ENCODE measurements around the gene KCTD10. TPM values are rescaled to one million over a fixed set of nuclear protein-coding genes. Genes with fewer than 3 reads are reported as not detected.

The KCTD10 gene
- total and polyA plus RNA-seq, 10 of the 15 experiments (the other 5 are each of a cell fraction or from before 2014, with no cell fraction given), result 5.6 to 52.0 (median 34.2) TPM

DNA sequence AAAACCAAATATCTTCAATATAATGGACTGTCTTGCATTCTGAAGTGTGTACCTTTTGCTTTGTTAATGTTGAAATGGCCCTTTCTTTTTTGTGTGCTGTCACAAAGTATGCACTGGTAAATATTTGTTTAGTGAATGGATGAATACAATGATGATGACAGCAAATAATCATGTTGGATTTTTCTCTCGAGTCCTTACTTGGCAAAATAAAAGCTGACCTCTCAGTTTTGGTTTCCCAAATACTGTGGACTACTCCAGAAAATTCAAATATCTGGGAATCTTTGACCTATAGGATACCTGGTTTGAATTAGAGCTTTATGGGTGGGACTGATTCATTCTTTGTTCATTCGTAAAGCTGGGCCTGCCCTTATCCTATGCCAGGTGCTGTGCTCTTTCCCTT lies 5.8 kb upstream of the KCTD10 start:
- DNase-seq (ENCODE audit: low read depth, low spot score) (no peak), ATAC-seq (no peak), FAIRE-seq (no peak)
- intact Hi-C loops (cut with micrococcal nuclease; ENCODE audit: unreplicated experiment), result no loop called here
- ChIA-PET CTCF (interaction anchor here (1.0 to 1.4 kb wide), 2 partner anchors 11 to 34 kb away, joined by 3 to 4 read pairs; no protein-coding TSS in a partner anchor), SMC1A (ENCODE audit: uncharacterized antibody, unreplicated experiment) (no interaction called here), POLR2A (interaction anchor here (1.3 kb wide), 1 partner anchor 10 kb away, joined by 3 read pairs; no protein-coding TSS in a partner anchor), RAD21 (ENCODE audit: unreplicated experiment) (no interaction called here)
- no TSS peak for BruUV-seq (replicated peaks)
- Histone ChIP-seq H3K4me1 (ENCODE audit: control insufficient read depth, insufficient read depth, low read length) (no peaks in the 10 kb centered on the region), H2AFZ (ENCODE audit: control insufficient read depth, low read depth, low read length) (no peak overlapping the region), H3K4me2 (ENCODE audit: control insufficient read depth, insufficient read depth) (no peak overlapping the region), H3K4me3 (no peak overlapping the region), H4K20me1 (ENCODE audit: control insufficient read depth, insufficient read depth) (no peaks in the 10 kb centered on the region), H3K79me2 (ENCODE audit: control insufficient read depth, insufficient read depth, low read length) (peaks cover 9% of the 10 kb centered on the region), H3K27me3 (replicated peaks in 1 of 2; ENCODE audit: control insufficient read depth in 2 of 2, insufficient read depth in 2 of 2, low read length in 1 of 2) (no peaks in the 10 kb centered on the region), H3K9ac (ENCODE audit: control insufficient read depth, insufficient read depth, low read length) (no peak overlapping the region), H3K27ac (ENCODE audit: control insufficient read depth, insufficient read depth) (no peak overlapping the region), H3K9me3 (replicated peaks; ENCODE audit: control insufficient read depth, insufficient read depth, low read length) (no peaks in the 10 kb centered on the region), H3K36me3 (ENCODE audit: control insufficient read depth in 2 of 2, insufficient read depth in 2 of 2, low read length in 1 of 2) (peaks cover 4 to 7% of the 10 kb centered on the region in 2 experiments)
- in situ Hi-C loops (cut with MboI), result no loop called here
- 95% methylated on average over 2 of the region's 2 CpGs for WGBS (ENCODE audit: insufficient coverage, insufficient replicate concordance, low lambda C conversion rate, missing lambda C conversion rate)
- TF ChIP-seq USF2 (IDR thresholded peaks at IDR 0.05; ENCODE audit: borderline replicate concordance, low read depth, low read length), result no peak
- TF ChIP-seq REST (IDR thresholded peaks at IDR 0.05; ENCODE audit: low read depth, low read length), result no peak
- no peak for TF ChIP-seq WRNIP1 (IDR thresholded peaks at IDR 0.05; ENCODE audit: borderline replicate concordance, low read depth, low read length)
- TF ChIP-seq, protein P1, sequence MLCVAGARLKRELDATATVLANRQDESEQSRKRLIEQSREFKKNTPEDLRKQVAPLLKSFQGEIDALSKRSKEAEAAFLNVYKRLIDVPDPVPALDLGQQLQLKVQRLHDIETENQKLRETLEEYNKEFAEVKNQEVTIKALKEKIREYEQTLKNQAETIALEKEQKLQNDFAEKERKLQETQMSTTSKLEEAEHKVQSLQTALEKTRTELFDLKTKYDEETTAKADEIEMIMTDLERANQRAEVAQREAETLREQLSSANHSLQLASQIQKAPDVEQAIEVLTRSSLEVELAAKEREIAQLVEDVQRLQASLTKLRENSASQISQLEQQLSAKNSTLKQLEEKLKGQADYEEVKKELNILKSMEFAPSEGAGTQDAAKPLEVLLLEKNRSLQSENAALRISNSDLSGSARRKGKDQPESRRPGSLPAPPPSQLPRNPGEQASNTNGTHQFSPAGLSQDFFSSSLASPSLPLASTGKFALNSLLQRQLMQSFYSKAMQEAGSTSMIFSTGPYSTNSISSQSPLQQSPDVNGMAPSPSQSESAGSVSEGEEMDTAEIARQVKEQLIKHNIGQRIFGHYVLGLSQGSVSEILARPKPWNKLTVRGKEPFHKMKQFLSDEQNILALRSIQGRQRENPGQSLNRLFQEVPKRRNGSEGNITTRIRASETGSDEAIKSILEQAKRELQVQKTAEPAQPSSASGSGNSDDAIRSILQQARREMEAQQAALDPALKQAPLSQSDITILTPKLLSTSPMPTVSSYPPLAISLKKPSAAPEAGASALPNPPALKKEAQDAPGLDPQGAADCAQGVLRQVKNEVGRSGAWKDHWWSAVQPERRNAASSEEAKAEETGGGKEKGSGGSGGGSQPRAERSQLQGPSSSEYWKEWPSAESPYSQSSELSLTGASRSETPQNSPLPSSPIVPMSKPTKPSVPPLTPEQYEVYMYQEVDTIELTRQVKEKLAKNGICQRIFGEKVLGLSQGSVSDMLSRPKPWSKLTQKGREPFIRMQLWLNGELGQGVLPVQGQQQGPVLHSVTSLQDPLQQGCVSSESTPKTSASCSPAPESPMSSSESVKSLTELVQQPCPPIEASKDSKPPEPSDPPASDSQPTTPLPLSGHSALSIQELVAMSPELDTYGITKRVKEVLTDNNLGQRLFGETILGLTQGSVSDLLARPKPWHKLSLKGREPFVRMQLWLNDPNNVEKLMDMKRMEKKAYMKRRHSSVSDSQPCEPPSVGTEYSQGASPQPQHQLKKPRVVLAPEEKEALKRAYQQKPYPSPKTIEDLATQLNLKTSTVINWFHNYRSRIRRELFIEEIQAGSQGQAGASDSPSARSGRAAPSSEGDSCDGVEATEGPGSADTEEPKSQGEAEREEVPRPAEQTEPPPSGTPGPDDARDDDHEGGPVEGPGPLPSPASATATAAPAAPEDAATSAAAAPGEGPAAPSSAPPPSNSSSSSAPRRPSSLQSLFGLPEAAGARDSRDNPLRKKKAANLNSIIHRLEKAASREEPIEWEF (IDR thresholded peaks at IDR 0.05; ENCODE audit: insufficient replicate concordance, low read depth, low read length), result no peak
- TF ChIP-seq, protein P2, sequence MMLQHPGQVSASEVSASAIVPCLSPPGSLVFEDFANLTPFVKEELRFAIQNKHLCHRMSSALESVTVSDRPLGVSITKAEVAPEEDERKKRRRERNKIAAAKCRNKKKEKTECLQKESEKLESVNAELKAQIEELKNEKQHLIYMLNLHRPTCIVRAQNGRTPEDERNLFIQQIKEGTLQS (IDR thresholded peaks at IDR 0.05; ENCODE audit: borderline replicate concordance, extremely low read depth, low read depth, low read length), result no peak
- TF ChIP-seq HDGF (IDR thresholded peaks at IDR 0.05), result no peak
- no peak for TF ChIP-seq YBX1 (IDR thresholded peaks at IDR 0.05)
- no peak for TF ChIP-seq CREM (IDR thresholded peaks at IDR 0.05; ENCODE audit: low read depth)
- TF ChIP-seq ZZZ3 (IDR thresholded peaks at IDR 0.05; ENCODE audit: control insufficient read depth, insufficient read length, low read depth), result no peak
